Lower leg skin (tissue), 4 donors: ENCODE results near the gene ARF6. TPM values are rescaled to one million over a fixed set of nuclear protein-coding genes. Genes with fewer than 3 reads are reported as not detected.

ENCODE experiments used
- DNase-seq, 2 donors: peaks; one replicate each; pipeline ENCODE4 v3.0.0-alpha.2; 2019; ENCODE audit warnings: low spot score in 2 of 2
- H3K4me3 ChIP-seq: fragments of 200-600 bp; sonication (generic); 2 replicates; pipeline ENCODE4 v1.5.1; 2017; ENCODE audit warnings: mild to moderate bottlenecking, low read depth; ENCODE audit not compliant: poor library complexity, severe bottlenecking
- POLR2A ChIP-seq, 2 donors: fragments of 450-650 bp; IDR thresholded peaks; one replicate each; pipeline ENCODE4 v1.6.1; 2016 to 2017; ENCODE audit warnings: antibody characterized with exemption in 2 of 2, mild to moderate bottlenecking in 1 of 2, moderate library complexity in 1 of 2
- WGBS, 2 donors: methylation state at CpG; one replicate each; pipeline ENCODE4 v1.1.5; 2018; 5-methylcytosine and 5-hydroxymethylcytosine counted together
- intact Hi-C: fragments of 100-400 bp; cut with DNase I; formaldehyde crosslinking; loops from one replicate; pipeline ENCODE4 v1.15.0; 2023; ENCODE audit warnings: low total_unique reads
- total RNA-seq, 4 donors: library from RNA; depleted of rRNA; stranded (reverse); fragments of >200 nt; gene quantifications; one replicate each; pipeline ENCODE4 v1.1.0, GENCODE V29; 2016
- TF ChIP-seq, protein P1 (sequence below), 3 donors: fragments of 450-650 bp; IDR thresholded peaks; one replicate each; pipeline ENCODE4 v1.5.1; 2016; ENCODE audit warnings: antibody characterized with exemption in 3 of 3, mild to moderate bottlenecking in 3 of 3, moderate library complexity in 2 of 3

Gene ARF6
- total RNA-seq, 4 donors from 2014 or later, result 102 to 128 (median 121) TPM

DNA sequence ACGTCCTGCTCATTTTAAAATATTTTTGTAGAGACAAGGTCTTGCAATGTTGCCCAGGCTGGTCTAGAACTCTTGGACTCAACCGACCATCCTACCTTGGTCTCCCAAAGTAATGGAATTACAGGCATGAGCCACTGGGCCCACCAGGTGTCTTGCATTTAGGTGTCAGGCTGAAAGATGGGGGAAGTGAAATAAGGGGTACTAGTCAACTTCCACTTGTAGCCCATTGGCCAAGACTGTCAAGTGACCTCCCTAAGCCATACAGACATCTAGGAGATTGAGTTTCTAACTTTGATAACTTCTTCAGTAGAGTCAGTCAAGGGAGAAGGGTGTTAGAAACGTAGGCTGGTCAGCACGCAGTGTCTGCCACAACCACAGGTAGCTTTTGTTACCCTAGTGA lies 32.0 kb downstream of the ARF6 start:
- H3K4me3 ChIP-seq, result no peak overlapping the region
- intact Hi-C loops, result no loop called here
- no peak for DNase-seq
- TF ChIP-seq POLR2A (IDR thresholded peaks at IDR 0.05), result no peak
- TF ChIP-seq, protein P1, sequence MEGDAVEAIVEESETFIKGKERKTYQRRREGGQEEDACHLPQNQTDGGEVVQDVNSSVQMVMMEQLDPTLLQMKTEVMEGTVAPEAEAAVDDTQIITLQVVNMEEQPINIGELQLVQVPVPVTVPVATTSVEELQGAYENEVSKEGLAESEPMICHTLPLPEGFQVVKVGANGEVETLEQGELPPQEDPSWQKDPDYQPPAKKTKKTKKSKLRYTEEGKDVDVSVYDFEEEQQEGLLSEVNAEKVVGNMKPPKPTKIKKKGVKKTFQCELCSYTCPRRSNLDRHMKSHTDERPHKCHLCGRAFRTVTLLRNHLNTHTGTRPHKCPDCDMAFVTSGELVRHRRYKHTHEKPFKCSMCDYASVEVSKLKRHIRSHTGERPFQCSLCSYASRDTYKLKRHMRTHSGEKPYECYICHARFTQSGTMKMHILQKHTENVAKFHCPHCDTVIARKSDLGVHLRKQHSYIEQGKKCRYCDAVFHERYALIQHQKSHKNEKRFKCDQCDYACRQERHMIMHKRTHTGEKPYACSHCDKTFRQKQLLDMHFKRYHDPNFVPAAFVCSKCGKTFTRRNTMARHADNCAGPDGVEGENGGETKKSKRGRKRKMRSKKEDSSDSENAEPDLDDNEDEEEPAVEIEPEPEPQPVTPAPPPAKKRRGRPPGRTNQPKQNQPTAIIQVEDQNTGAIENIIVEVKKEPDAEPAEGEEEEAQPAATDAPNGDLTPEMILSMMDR (IDR thresholded peaks at IDR 0.05), result no peak
- WGBS, 2 donors, result 94 to 97% methylated on average over 4 of the region's 4 CpGs

GRCh38 chr14:49926803-49927202 lies 33.9 kb downstream of the ARF6 start:
- intact Hi-C loops, result no loop called here
- WGBS, 2 donors, result 92 to 94% methylated on average over 2 of the region's 2 CpGs
- no peak for DNase-seq
- no peak overlapping the region for H3K4me3 ChIP-seq
- TF ChIP-seq, protein P1 (IDR thresholded peaks at IDR 0.05), result no peak
- TF ChIP-seq POLR2A (IDR thresholded peaks at IDR 0.05), result no peak

DNA sequence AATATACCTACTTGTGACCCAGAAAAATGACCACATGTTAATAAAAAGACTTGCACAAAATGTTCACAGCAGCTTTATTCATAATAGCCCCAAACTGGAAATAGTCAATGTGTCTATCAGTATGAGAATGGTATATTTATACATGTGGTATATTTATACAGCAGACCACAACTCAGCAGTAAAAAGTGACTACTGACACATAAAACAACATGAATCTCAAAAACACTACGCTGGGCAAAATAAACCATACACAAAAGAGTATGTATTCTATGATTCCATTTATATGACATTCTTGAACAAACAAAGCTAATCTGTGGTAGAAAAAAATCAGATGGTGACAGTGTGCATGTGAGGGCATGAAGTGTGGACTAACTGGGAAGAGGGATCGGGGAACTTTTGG lies 35.1 kb downstream of the ARF6 start:
- H3K4me3 ChIP-seq, result no peak overlapping the region
- intact Hi-C loops, result no loop called here
- no peak for TF ChIP-seq POLR2A (IDR thresholded peaks at IDR 0.05)
- DNase-seq, result no peak
- 75 to 85% methylated on average over 2 of the region's 2 CpGs for WGBS, 2 donors

GRCh38 chr14:49930720-49931119 lies 37.8 kb downstream of the ARF6 start:
- 80 to 92% methylated on average over 2 of the region's 2 CpGs for WGBS, 2 donors
- no peak overlapping the region for H3K4me3 ChIP-seq
- intact Hi-C loops, result no loop called here
- TF ChIP-seq POLR2A (IDR thresholded peaks at IDR 0.05), result no peak
- TF ChIP-seq, protein P1 (IDR thresholded peaks at IDR 0.05), result no peak
- DNase-seq, result no peak

GRCh38 chr14:49931523-49931922 lies 38.6 kb downstream of the ARF6 start:
- WGBS, 2 donors, result 95 to 100% methylated on average over 2 to 3 of the region's 3 CpGs
- no peak for TF ChIP-seq POLR2A (IDR thresholded peaks at IDR 0.05)
- TF ChIP-seq, protein P1 (IDR thresholded peaks at IDR 0.05), result no peak

DNA sequence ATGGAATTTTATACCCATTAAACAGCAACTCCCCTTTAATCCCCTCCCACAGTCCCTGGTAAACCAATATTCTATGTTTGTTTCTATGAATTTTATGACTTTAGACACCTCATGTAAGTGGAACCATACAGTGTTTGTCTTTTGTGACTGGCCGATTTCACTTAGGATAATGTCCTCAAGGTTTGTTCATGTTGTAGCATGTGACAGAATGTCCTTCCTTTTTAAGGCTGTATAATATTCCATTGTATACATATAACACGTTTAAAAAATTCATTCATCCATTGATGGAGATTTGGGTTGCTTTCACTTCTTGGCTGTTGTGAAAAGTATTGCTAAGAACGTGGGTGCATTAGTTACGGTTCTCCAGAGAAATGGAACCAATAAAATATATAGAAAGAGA lies 40.2 kb downstream of the ARF6 start:
- no peak for DNase-seq
- intact Hi-C loops, result no loop called here
- H3K4me3 ChIP-seq, result no peak overlapping the region
- 91 to 94% methylated on average over 4 of the region's 4 CpGs for WGBS, 2 donors
- TF ChIP-seq, protein P1 (IDR thresholded peaks at IDR 0.05), result no peak
- TF ChIP-seq POLR2A (IDR thresholded peaks at IDR 0.05), result no peak

More at GRCh38 chr14:49931523-49931922, 38.6 kb downstream of the ARF6 start:
- intact Hi-C loops, result no loop called here
- H3K4me3 ChIP-seq, result no peak overlapping the region
- no peak for DNase-seq
